ENCODE measurements around the gene BBS9. TPM values are rescaled to one million over a fixed set of nuclear protein-coding genes. Genes with fewer than 3 reads are reported as not detected.

Gene BBS9
- total and polyA plus RNA-seq, 4 experiments from 2014 or later = 13.9 to 27.3 (median 24.8) TPM

DNA sequence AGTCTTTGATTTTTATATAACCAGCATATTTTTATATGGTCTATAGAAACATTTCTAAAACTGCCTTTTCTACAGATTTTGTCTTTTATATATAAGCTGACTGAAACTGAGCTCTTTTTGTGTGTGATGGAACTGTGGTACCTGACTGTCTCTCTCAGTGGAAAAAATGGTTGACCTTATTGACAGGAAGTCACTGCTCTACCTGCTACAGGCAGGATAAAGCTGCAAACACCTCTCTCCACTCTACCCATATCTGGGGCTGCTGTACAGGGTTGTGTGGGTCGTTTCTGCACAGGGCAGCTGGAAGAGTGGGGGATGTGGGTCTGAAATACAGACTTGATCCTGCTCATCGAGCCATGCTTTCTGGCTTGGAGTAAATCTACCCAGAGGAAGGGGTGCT lies 48.5 kb downstream of the BBS9 start:
- DNase-seq = no peak
- Histone ChIP-seq H3K27ac (ENCODE audit: low read depth, low read length) (no peak overlapping the region), H3K27me3 (ENCODE audit: insufficient read depth, low read length) (no peaks in the 10 kb centered on the region), H3K4me3 (ENCODE audit: low read length in 2 of 2) (no peak overlapping the region), H3K9me3 (ENCODE audit: control insufficient read depth in 1 of 2, low read length in 2 of 2) (no peaks in the 10 kb centered on the region), H3K4me1 (ENCODE audit: insufficient read depth, low read length) (no peaks in the 10 kb centered on the region), H3K36me3 (ENCODE audit: insufficient read depth, low read length) (no peaks in the 10 kb centered on the region)
- POLR2A ChIA-PET (ENCODE audit: partially characterized antibody) = no interaction called here
- Mint-ChIP-seq H3K36me3 (peaks cover 16 to 26% of the 10 kb centered on the region in 2 donors), H3K27me3 (no peaks in the 10 kb centered on the region), H3K27ac (peak overlapping the region in 1 of 7 donors; percentile 53), H3K4me1 (no peaks in the 10 kb centered on the region), H3K9me3 (peaks cover 0 to 13% (median 7%) of the 10 kb centered on the region in 8 donors), H3K4me3 (no peak overlapping the region)
- intact Hi-C loops (cut with micrococcal nuclease) = no loop called here
- CTCF ChIA-PET (ENCODE audit: partially characterized antibody) = no interaction called here

GRCh38 chr7:33179519-33179918 lies 50.2 kb downstream of the BBS9 start:
- no peak overlapping the region for H3K4me3 Mint-ChIP-seq
- CTCF ChIA-PET (ENCODE audit: partially characterized antibody) = interaction anchor here (0.6 kb wide), 1 partner anchor 754 kb away, joined by 4 read pairs; no protein-coding TSS in a partner anchor
- no peak overlapping the region for H3K27ac Mint-ChIP-seq
- H3K27me3 ChIP-seq (ENCODE audit: insufficient read depth, low read length) = no peaks in the 10 kb centered on the region
- no peak overlapping the region for H3K4me3 ChIP-seq (ENCODE audit: low read length in 2 of 2)
- no peak overlapping the region for H3K27ac ChIP-seq (ENCODE audit: low read depth, low read length)
- no peaks in the 10 kb centered on the region for H3K4me1 Mint-ChIP-seq
- H3K36me3 Mint-ChIP-seq = peaks cover 10 to 21% of the 10 kb centered on the region in 2 donors
- no peak for DNase-seq
- no peaks in the 10 kb centered on the region for H3K27me3 Mint-ChIP-seq
- intact Hi-C loops (cut with micrococcal nuclease) = no loop called here
- no peaks in the 10 kb centered on the region for H3K9me3 ChIP-seq (ENCODE audit: control insufficient read depth in 1 of 2, low read length in 2 of 2)
- POLR2A ChIA-PET (ENCODE audit: partially characterized antibody) = no interaction called here
- H3K4me1 ChIP-seq (ENCODE audit: insufficient read depth, low read length) = no peaks in the 10 kb centered on the region
- H3K36me3 ChIP-seq (ENCODE audit: insufficient read depth, low read length) = no peaks in the 10 kb centered on the region
- peaks cover 0 to 8% (median 0%) of the 10 kb centered on the region in 8 donors for H3K9me3 Mint-ChIP-seq

DNA sequence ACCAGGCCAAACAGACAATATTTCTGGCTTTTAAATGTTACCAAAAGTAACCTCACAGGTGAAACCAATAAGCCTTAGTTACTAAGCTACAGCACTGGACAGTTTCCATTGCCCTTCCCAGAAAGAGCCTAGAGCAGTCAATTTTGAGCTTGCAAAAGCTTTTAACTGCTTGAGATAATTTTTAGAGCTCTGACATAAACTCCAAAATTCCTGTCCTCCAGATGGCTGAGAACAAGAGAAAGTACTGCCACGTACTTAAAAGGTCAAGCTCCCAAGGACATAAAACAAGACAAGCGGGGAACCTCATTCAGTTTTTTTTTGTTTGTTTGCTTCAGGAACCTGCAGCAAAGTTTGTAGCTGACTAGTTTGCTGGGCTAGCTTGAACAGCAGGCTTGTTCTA lies 54.1 kb downstream of the BBS9 start:
- Histone ChIP-seq H3K4me1 (ENCODE audit: insufficient read depth, low read length) (no peaks in the 10 kb centered on the region), H3K9me3 (ENCODE audit: control insufficient read depth in 1 of 2, low read length in 2 of 2) (no peaks in the 10 kb centered on the region), H3K27me3 (ENCODE audit: insufficient read depth, low read length) (no peaks in the 10 kb centered on the region), H3K36me3 (ENCODE audit: insufficient read depth, low read length) (no peaks in the 10 kb centered on the region), H3K27ac (ENCODE audit: low read depth, low read length) (no peak overlapping the region), H3K4me3 (ENCODE audit: low read length in 2 of 2) (no peak overlapping the region)
- CTCF ChIA-PET (ENCODE audit: partially characterized antibody) = interaction anchor here (1.1 to 1.8 kb wide), 5 partner anchors 11 to 750 kb away, joined by 4 to 9 read pairs (median 4); no protein-coding TSS in a partner anchor
- POLR2A ChIA-PET (ENCODE audit: partially characterized antibody) = no interaction called here
- no peak for DNase-seq
- Mint-ChIP-seq H3K36me3 (peaks cover 11 to 16% of the 10 kb centered on the region in 2 donors), H3K27me3 (no peaks in the 10 kb centered on the region), H3K9me3 (peaks cover 0 to 8% (median 0%) of the 10 kb centered on the region in 8 donors), H3K4me3 (no peak overlapping the region), H3K4me1 (peaks cover 0 to 3% (median 2%) of the 10 kb centered on the region in 4 donors), H3K27ac (peak overlapping the region in 1 of 7 donors; percentile 13)
- intact Hi-C loops (cut with micrococcal nuclease) = no loop called here

GRCh38 chr7:33184828-33185227 lies 55.5 kb downstream of the BBS9 start:
- CTCF ChIA-PET (ENCODE audit: partially characterized antibody) = interaction anchor here (1.5 to 3.2 kb wide), 4 partner anchors 32 to 751 kb away, joined by 5 to 37 read pairs (median 10); no protein-coding TSS in a partner anchor
- POLR2A ChIA-PET (ENCODE audit: partially characterized antibody) = no interaction called here
- Mint-ChIP-seq H3K9me3 (peaks cover 0 to 4% (median 0%) of the 10 kb centered on the region in 8 donors), H3K27ac (no peak overlapping the region), H3K4me1 (peaks cover 0 to 5% (median 4%) of the 10 kb centered on the region in 4 donors), H3K36me3 (peaks cover 8 to 9% of the 10 kb centered on the region in 2 donors), H3K4me3 (no peak overlapping the region), H3K27me3 (no peaks in the 10 kb centered on the region)
- no peaks in the 10 kb centered on the region for H3K4me1 ChIP-seq (ENCODE audit: insufficient read depth, low read length)
- H3K36me3 ChIP-seq (ENCODE audit: insufficient read depth, low read length) = no peaks in the 10 kb centered on the region
- H3K9me3 ChIP-seq (ENCODE audit: control insufficient read depth in 1 of 2, low read length in 2 of 2) = no peaks in the 10 kb centered on the region
- no peak overlapping the region for H3K27ac ChIP-seq (ENCODE audit: low read depth, low read length)
- no peak overlapping the region for H3K4me3 ChIP-seq (ENCODE audit: low read length in 2 of 2)
- intact Hi-C loops (cut with micrococcal nuclease) = loop anchor here (1.0 kb wide), 1 partner anchor 710 kb away; no protein-coding TSS in a partner anchor
- DNase-seq = no peak
- no peaks in the 10 kb centered on the region for H3K27me3 ChIP-seq (ENCODE audit: insufficient read depth, low read length)

DNA sequence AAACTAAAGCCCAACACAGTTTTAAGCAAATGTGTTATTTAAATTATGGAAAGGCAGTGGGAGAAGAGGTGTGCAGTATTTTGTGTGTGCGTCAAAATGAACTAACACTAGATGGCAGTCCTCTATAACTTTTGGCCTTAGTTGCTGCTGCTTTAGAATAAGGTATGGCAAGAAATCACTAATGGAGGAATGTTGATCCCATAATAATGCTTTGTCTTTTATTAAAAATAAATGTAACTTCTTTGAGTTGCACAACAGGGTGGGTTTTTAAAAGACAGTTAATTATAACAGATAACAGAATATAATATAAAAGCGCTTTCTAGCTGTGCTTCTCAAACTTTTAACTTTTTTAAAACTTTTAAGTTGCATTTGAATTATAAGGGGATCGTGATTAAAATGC lies 56.4 kb downstream of the BBS9 start:
- Mint-ChIP-seq H3K27ac (no peak overlapping the region), H3K9me3 (no peaks in the 10 kb centered on the region), H3K4me1 (peaks cover 5 to 11% (median 9%) of the 10 kb centered on the region in 4 donors), H3K27me3 (no peaks in the 10 kb centered on the region), H3K4me3 (no peak overlapping the region), H3K36me3 (peaks cover 3 to 5% of the 10 kb centered on the region in 2 donors)
- no peak overlapping the region for H3K4me3 ChIP-seq (ENCODE audit: low read length in 2 of 2)
- intact Hi-C loops (cut with micrococcal nuclease) = loop anchor here (1.0 kb wide), 1 partner anchor 710 kb away; no protein-coding TSS in a partner anchor
- ChIA-PET POLR2A (ENCODE audit: partially characterized antibody) (no interaction called here), CTCF (ENCODE audit: partially characterized antibody) (interaction anchor here (1.2 to 3.2 kb wide), 5 partner anchors 9 to 750 kb away, joined by 3 to 37 read pairs (median 10); no protein-coding TSS in a partner anchor)
- peak in 4 of 5 donors; percentile 25 to 46 (median 30) for DNase-seq
- no peak overlapping the region for H3K27ac ChIP-seq (ENCODE audit: low read depth, low read length)
- no peaks in the 10 kb centered on the region for H3K36me3 ChIP-seq (ENCODE audit: insufficient read depth, low read length)
- no peaks in the 10 kb centered on the region for H3K27me3 ChIP-seq (ENCODE audit: insufficient read depth, low read length)
- peaks cover 5% of the 10 kb centered on the region for H3K4me1 ChIP-seq (ENCODE audit: insufficient read depth, low read length)
- H3K9me3 ChIP-seq (ENCODE audit: control insufficient read depth in 1 of 2, low read length in 2 of 2) = no peaks in the 10 kb centered on the region

DNA sequence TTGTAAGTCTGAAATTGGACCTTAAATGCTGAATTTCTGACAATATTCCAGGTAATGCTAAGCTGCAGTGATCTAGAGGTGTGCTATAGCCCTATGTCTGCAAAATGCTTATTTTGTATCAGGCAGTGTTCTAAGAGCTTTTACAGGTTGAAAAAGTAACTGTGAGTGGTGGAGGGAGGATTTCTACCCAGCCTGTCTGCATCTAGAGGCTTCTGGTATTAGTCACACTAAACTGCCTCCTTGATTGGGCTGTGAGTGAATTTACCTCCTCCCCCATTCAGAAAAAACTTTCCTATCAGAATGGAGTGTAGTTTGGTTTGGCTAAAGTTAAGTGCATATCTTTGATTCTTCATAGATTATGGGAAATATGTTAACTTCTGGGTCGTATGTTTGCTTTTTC lies 56.8 kb downstream of the BBS9 start:
- POLR2A ChIA-PET (ENCODE audit: partially characterized antibody) = no interaction called here
- H3K36me3 ChIP-seq (ENCODE audit: insufficient read depth, low read length) = no peaks in the 10 kb centered on the region

GRCh38 chr7:33190688-33191304 lies 61.4 kb downstream of the BBS9 start:
- Histone ChIP-seq H3K9me3 (ENCODE audit: control insufficient read depth in 1 of 2, low read length in 2 of 2) (no peaks in the 10 kb centered on the region), H3K4me3 (ENCODE audit: low read length in 2 of 2) (no peak overlapping the region), H3K27me3 (ENCODE audit: insufficient read depth, low read length) (no peaks in the 10 kb centered on the region), H3K4me1 (ENCODE audit: insufficient read depth, low read length) (peaks cover 17% of the 10 kb centered on the region), H3K36me3 (ENCODE audit: insufficient read depth, low read length) (no peaks in the 10 kb centered on the region), H3K27ac (ENCODE audit: low read depth, low read length) (no peak overlapping the region)
- Mint-ChIP-seq H3K9me3 (peaks cover 0 to 4% (median 0%) of the 10 kb centered on the region in 8 donors), H3K4me1 (peaks cover 17 to 23% (median 19%) of the 10 kb centered on the region in 4 donors), H3K4me3 (peak overlapping the region; percentile 17 to 76 (median 66)), H3K27me3 (no peaks in the 10 kb centered on the region), H3K27ac (peak overlapping the region; percentile 38 to 89 (median 74)), H3K36me3 (peaks cover 3 to 29% of the 10 kb centered on the region in 2 donors)
- CTCF ChIA-PET (ENCODE audit: partially characterized antibody) = no interaction called here
- no peak for DNase-seq
- intact Hi-C loops (cut with micrococcal nuclease) = no loop called here
- POLR2A ChIA-PET (ENCODE audit: partially characterized antibody) = no interaction called here

More for the DNA sequence above, 56.8 kb downstream of the BBS9 start:
- H3K36me3 Mint-ChIP-seq = peaks cover 0 to 5% of the 10 kb centered on the region in 2 donors
- Histone ChIP-seq H3K27ac (ENCODE audit: low read depth, low read length) (no peak overlapping the region), H3K4me1 (ENCODE audit: insufficient read depth, low read length) (peaks cover 9% of the 10 kb centered on the region), H3K4me3 (ENCODE audit: low read length in 2 of 2) (no peak overlapping the region), H3K27me3 (ENCODE audit: insufficient read depth, low read length) (no peaks in the 10 kb centered on the region), H3K9me3 (ENCODE audit: control insufficient read depth in 1 of 2, low read length in 2 of 2) (no peaks in the 10 kb centered on the region)
- no peak overlapping the region for H3K4me3 Mint-ChIP-seq
- no peak for DNase-seq
- intact Hi-C loops (cut with micrococcal nuclease) = no loop called here
- peaks cover 9 to 15% (median 13%) of the 10 kb centered on the region in 4 donors for H3K4me1 Mint-ChIP-seq
- H3K27ac Mint-ChIP-seq = no peak overlapping the region
- no peaks in the 10 kb centered on the region for H3K9me3 Mint-ChIP-seq
- CTCF ChIA-PET (ENCODE audit: partially characterized antibody) = interaction anchor here (1.2 to 3.2 kb wide), 5 partner anchors 9 to 750 kb away, joined by 3 to 37 read pairs (median 10); no protein-coding TSS in a partner anchor
- no peaks in the 10 kb centered on the region for H3K27me3 Mint-ChIP-seq
